Transverse colon (tissue), 4 donors: Measurements from ENCODE around the gene SMAP2. TPM values are rescaled to one million over a fixed set of nuclear protein-coding genes. Genes with fewer than 3 reads are reported as not detected.
"Not testable (repeated sequence)": the region's sequence is repeated elsewhere in the genome, so short reads cannot be mapped to it uniquely, and the experiment has no call there.

ENCODE experiments used
- DNase-seq: peaks from one replicate; pipeline ENCODE4 v3.0.0-alpha.2; 2019
- H3K27ac ChIP-seq, 4 donors: fragments of 200-600 bp; sonication (generic); 2 replicates each; pipeline ENCODE4 v1.5.1; 2016 to 2018; ENCODE audit warnings: inconsistent platforms in 4 of 4
- H3K27me3 ChIP-seq: fragments of 200-600 bp; sonication (generic); 2 replicates; pipeline ENCODE4 v1.5.1; 2017; ENCODE audit warnings: inconsistent platforms
- H3K36me3 ChIP-seq, 4 donors: fragments of 200-600 bp; sonication (generic); 2 replicates each; pipeline ENCODE4 v1.5.1; 2017 to 2019; ENCODE audit warnings: inconsistent platforms in 4 of 4
- H3K4me1 ChIP-seq, 4 donors: fragments of 200-600 bp; sonication (generic); 2 replicates each; pipeline ENCODE4 v1.5.1; 2017 to 2020; ENCODE audit warnings: inconsistent platforms in 4 of 4
- H3K4me3 ChIP-seq, 4 donors: fragments of 200-600 bp; sonication (generic); 1 replicate in 1 of 4; 2 replicates in 3 of 4; pipeline versions ENCODE4 v1.5.1 to v1.6.1; 2017 to 2019; ENCODE audit warnings: inconsistent platforms in 4 of 4
- H3K9me3 ChIP-seq, 2 donors: fragments of 200-600 bp; sonication (generic); 2 replicates each; pipeline ENCODE4 v1.5.1; 2017 to 2019; ENCODE audit warnings: inconsistent platforms in 2 of 2
- EP300 ChIP-seq: sonication (generic); formaldehyde crosslinking; IDR thresholded peaks from one replicate; pipeline ENCODE4 v1.6.1; 2017; ENCODE audit warnings: antibody characterized with exemption, low read depth
- POLR2A ChIP-seq: fragments of 450-650 bp; IDR thresholded peaks from one replicate; pipeline ENCODE4 v1.6.1; 2016; ENCODE audit warnings: antibody characterized with exemption, mild to moderate bottlenecking, moderate library complexity
- POLR2AphosphoS5 ChIP-seq, 3 donors: sonication (generic); formaldehyde crosslinking; IDR thresholded peaks; one replicate each; pipeline ENCODE4 v1.6.1; 2016; ENCODE audit warnings: antibody characterized with exemption in 3 of 3
- WGBS, 2 donors: methylation state at CpG; one replicate each; pipeline ENCODE4 v1.1.5; 2018; ENCODE audit warnings: low coverage in 1 of 2; 5-methylcytosine and 5-hydroxymethylcytosine counted together
- in situ Hi-C, 4 donors: fragments of 200-750 bp; cut with MboI; loops; one replicate each; pipeline versions ENCODE4 v1.15.0 to v1.15.1; 2017; ENCODE audit warnings: low sequenced_read_pairs in 3 of 4, low pct_ligation_motif_present in 1 of 4, low pct_unique_long_range_greater_than_20kb in 1 of 4
- intact Hi-C: fragments of 100-400 bp; cut with DNase I; formaldehyde crosslinking; loops from one replicate; pipeline ENCODE4 v1.15.1; 2023; ENCODE audit warnings: low total_unique reads
- total RNA-seq, 4 donors: library from RNA; depleted of rRNA; stranded (reverse); fragments of >200 nt; gene quantifications; one replicate each; pipeline ENCODE4 v1.1.0, GENCODE V29; 2016
- TF ChIP-seq, protein P1 (sequence below), 5 experiments: fragments of 200-600 bp in 3 of 5; fragments of 450-650 bp in 2 of 5; sonication (generic) in 3 of 5; IDR thresholded peaks; 1 replicate in 2 of 5; 2 replicates in 3 of 5; pipeline ENCODE4 v1.5.1; 2016 to 2017; ENCODE audit warnings: antibody characterized with exemption in 5 of 5, inconsistent platforms in 3 of 5, mild to moderate bottlenecking in 2 of 5, moderate library complexity in 1 of 5

SMAP2 gene
- total RNA-seq, 4 donors from 2014 or later, result 20.1 to 47.0 (median 33.8) TPM

DNA sequence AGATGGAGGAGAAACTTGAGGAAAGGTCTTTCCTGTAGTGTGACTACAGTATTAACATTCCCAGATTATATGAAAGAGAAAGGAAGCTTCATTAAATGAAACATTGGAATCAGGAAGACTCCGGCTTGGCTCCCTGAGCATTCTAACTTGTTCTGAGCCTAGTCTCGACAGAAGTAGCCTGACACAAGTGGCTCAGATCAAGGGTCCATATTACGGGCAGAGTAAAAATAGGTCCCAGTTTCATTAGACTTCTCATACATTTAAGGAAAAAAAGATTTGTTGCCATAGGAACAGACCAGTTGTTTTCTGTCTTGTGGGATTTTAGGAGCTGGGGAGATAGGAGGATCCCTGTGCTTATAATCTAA is 12.8 kb downstream of the SMAP2 start:
- H3K4me1 ChIP-seq, result peaks cover 27 to 84% (median 47%) of the 10 kb centered on the region in 4 donors
- no peaks in the 10 kb centered on the region for H3K9me3 ChIP-seq
- DNase-seq, result no peak
- 47 to 63% methylated on average over 3 of the region's 3 CpGs for WGBS, 2 donors
- intact Hi-C loops (no loop called here), in situ Hi-C loops (no loop called here)
- H3K36me3 ChIP-seq, result no peaks in the 10 kb centered on the region
- peak overlapping the region in 1 of 4 donors; percentile 11 for H3K4me3 ChIP-seq
- TF ChIP-seq POLR2AphosphoS5 (IDR thresholded peaks at IDR 0.05) (no peak), EP300 (no peak), POLR2A (no peak)
- no peaks in the 10 kb centered on the region for H3K27me3 ChIP-seq
- peak overlapping the region; percentile 81 to 90 (median 84) for H3K27ac ChIP-seq

DNA sequence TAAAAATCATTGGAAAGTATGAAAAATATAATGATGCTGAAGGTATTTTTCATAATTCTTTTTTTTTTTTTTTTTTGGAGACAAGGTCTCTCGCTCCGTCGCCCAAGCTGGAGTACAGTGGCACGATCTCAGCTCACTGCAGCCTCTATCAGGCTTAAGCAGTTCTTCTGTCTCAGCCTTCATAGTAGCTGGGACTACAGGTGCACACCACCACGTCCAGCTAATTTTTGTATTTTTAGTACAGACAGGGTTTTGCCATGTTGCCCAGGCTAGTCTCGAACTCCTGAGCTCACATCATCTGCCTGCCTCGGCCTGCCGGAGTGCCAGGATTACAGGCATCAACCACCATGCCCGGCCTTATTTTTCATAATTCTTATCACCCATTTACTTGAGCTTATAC is 13.3 kb downstream of the SMAP2 start:
- peak overlapping the region in 1 of 4 donors; percentile 7 for H3K4me3 ChIP-seq
- in situ Hi-C loops (no loop called here), intact Hi-C loops (no loop called here)
- H3K9me3 ChIP-seq, result no peaks in the 10 kb centered on the region
- H3K27ac ChIP-seq, result peak overlapping the region; percentile 81 to 90 (median 84)
- peaks cover 27 to 87% (median 49%) of the 10 kb centered on the region in 4 donors for H3K4me1 ChIP-seq
- WGBS, 2 donors, result 72 to 74% methylated on average over 9 of the region's 9 CpGs
- no peak for DNase-seq
- no peak for TF ChIP-seq POLR2A
- TF ChIP-seq EP300, result no peak
- TF ChIP-seq, protein P1, sequence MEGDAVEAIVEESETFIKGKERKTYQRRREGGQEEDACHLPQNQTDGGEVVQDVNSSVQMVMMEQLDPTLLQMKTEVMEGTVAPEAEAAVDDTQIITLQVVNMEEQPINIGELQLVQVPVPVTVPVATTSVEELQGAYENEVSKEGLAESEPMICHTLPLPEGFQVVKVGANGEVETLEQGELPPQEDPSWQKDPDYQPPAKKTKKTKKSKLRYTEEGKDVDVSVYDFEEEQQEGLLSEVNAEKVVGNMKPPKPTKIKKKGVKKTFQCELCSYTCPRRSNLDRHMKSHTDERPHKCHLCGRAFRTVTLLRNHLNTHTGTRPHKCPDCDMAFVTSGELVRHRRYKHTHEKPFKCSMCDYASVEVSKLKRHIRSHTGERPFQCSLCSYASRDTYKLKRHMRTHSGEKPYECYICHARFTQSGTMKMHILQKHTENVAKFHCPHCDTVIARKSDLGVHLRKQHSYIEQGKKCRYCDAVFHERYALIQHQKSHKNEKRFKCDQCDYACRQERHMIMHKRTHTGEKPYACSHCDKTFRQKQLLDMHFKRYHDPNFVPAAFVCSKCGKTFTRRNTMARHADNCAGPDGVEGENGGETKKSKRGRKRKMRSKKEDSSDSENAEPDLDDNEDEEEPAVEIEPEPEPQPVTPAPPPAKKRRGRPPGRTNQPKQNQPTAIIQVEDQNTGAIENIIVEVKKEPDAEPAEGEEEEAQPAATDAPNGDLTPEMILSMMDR (IDR thresholded peaks at IDR 0.05), result no peak
- TF ChIP-seq POLR2AphosphoS5 (IDR thresholded peaks at IDR 0.05), result no peak
- no peaks in the 10 kb centered on the region for H3K36me3 ChIP-seq
- no peaks in the 10 kb centered on the region for H3K27me3 ChIP-seq

DNA sequence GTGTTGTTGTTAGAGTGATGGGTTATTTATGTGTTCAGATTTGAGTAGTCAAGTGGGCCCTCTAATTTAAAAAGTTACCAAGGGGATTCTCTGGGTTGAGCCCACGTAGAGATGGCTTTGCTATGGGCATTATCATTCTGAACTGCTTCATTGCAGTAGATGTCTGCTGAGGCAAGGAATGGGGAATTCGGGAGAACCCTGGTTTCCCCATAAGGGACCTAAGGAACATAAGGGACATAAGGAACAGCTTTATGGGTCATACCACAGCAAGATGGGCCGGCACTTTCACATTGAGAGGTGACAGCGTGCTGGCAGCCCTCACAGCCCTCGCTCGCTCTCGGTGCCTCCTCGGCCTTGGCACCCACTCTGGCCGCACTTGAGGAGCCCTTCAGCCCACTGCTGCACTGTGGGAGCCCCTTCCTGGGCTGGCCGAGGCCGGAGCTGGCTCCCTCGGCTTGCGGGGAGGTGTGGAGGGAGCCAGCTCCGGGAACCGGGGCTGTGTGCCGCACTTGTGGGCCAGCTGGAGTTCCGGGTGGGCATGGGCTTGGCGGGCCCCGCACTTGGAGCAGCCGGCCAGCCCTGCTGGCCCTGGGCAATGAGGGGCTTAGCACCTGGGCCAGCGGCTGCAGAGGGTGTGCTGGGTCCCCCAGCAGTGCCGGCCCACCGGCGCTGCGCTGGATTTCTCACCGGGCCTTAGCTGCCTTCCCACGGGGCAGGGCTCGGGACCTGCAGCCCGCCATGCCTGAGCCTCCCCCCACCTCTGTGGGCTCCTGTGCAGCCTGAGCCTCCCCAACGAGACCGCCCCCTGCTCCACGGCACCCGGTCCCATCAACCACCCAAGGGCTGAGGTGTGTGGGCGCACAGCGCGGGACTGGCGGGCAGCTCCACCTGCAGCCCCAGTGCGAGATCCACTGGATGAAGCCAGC is 14.1 kb downstream of the SMAP2 start:
- H3K36me3 ChIP-seq, in situ Hi-C loops, H3K9me3 ChIP-seq, H3K4me3 ChIP-seq, DNase-seq, intact Hi-C loops, H3K27me3 ChIP-seq: not testable (repeated sequence)
- WGBS, 2 donors, result 90 to 100% methylated on average over 1 to 22 of the region's 38 CpGs
- H3K27ac ChIP-seq, result peak overlapping the region; percentile 81 to 90 (median 84)
- H3K4me1 ChIP-seq, result peaks cover 27 to 92% (median 54%) of the 10 kb centered on the region in 4 donors

DNA sequence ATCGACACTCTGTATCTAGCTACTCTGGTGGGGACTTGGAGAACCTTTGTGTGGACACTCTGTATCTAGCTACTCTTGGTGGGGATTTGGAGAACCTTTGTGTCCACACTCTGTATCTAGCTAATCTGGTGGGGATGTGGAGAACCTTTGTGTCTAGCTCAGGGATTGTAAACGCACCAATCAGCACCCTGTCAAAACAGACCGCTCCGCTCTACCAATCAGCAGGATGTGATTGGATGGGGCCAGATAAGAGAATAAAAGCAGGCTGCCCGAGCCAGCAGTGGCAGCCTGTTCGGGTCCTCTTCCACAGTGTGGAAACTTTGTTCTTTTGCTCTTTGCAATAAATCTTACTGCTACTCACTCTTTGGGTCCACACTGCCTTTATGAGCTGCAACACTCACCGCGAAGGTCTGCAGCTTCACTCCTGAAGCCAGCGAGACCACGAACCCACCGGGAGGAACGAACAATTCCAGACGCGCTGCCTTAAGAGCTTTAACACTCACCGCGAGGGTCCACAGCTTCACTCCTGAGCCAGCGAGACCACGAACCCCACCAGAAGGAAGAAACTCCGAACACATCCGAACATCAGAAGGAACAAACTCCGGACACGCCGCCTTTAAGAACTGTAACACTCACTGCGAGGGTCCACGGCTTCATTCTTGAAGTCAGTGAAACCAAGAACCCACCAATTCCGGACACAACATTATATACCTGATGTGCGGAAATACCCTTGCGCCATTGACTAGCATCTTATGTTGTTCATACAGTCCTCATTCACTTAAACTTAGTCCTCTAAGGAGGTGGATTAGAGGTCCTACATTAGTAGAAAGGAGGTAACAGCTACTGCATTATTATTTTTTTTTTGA is 15.2 kb downstream of the SMAP2 start:
- H3K36me3 ChIP-seq, intact Hi-C loops, H3K9me3 ChIP-seq, in situ Hi-C loops, H3K27me3 ChIP-seq, DNase-seq: not testable (repeated sequence)
- TF ChIP-seq POLR2A (peak; percentile 36), POLR2AphosphoS5 (IDR thresholded peaks at IDR 0.05) (peak in 1 of 3 donors; percentile 25)
- Histone ChIP-seq H3K4me3 (peak overlapping the region in 1 of 4 donors; percentile 6), H3K4me1 (peaks cover 21 to 89% (median 47%) of the 10 kb centered on the region in 4 donors), H3K27ac (peak overlapping the region; percentile 81 to 90 (median 84))
- WGBS, 2 donors, result 86 to 94% methylated on average over 6 to 28 of the region's 28 CpGs

DNA sequence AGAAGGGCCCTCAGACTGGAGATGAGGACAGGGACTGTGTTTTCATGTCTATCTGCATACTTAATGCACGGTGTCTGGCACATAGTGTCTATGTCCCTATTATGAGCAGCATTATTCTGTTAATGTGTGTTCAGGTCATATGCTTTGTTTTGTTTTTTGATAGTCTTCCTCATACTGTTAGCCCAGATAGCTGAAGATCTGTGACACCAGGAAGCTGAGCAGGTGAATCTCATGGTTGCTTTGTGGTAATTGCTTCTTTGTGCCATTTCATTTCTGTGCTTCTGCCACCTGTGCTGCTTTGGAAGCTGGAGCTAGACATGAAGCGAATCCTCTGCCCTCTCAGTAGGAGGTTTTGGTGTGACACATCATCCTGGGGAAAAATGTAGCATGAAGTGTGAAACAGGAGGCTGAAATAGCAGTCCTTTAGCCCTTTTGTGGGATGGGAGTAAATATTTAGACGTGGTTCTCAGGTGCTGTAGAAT is 15.8 kb downstream of the SMAP2 start:
- intact Hi-C loops (no loop called here), in situ Hi-C loops (no loop called here)
- H3K9me3 ChIP-seq, result no peaks in the 10 kb centered on the region
- no peaks in the 10 kb centered on the region for H3K36me3 ChIP-seq
- TF ChIP-seq EP300 (no peak), POLR2AphosphoS5 (IDR thresholded peaks at IDR 0.05) (no peak), POLR2A (no peak)
- TF ChIP-seq, protein P1 (IDR thresholded peaks at IDR 0.05), result no peak
- no peaks in the 10 kb centered on the region for H3K27me3 ChIP-seq
- H3K4me1 ChIP-seq, result peaks cover 14 to 87% (median 41%) of the 10 kb centered on the region in 4 donors
- H3K4me3 ChIP-seq, result peak overlapping the region in 1 of 4 donors; percentile 6
- peak overlapping the region; percentile 81 to 90 (median 84) for H3K27ac ChIP-seq
- no peak for DNase-seq
- whole genome bisulfite sequencing, 2 donors, result 54 to 70% methylated on average over 3 of the region's 3 CpGs
